K562 (cell line): Measurements from ENCODE around the gene PTP4A1. TPM values are rescaled to one million over a fixed set of nuclear protein-coding genes. Genes with fewer than 3 reads are reported as not detected.
A peak's percentile ranks its signal among the peaks of the same experiment; 100 is the strongest.

Source experiments
- ADNP ChIP-seq: fragments of 200-800 bp; sonication (Bioruptor generic); IDR thresholded peaks from 2 replicates; pipeline ENCODE4 v1.6.1; 2016; ENCODE audit warnings: missing genetic modification characterization, missing compliant biosample characterization
- ARID2 ChIP-seq: fragments of 450-650 bp; IDR thresholded peaks from 2 replicates; pipeline ENCODE4 v1.6.1; 2017; ENCODE audit warnings: antibody characterized with exemption, mild to moderate bottlenecking
- BHLHE40 ChIP-seq: IDR thresholded peaks from 2 replicates; pipeline ENCODE4 v1.6.1; 2011; ENCODE audit warnings: low read length, improper control_type of control experiment
- HDAC6 ChIP-seq: IDR thresholded peaks from 2 replicates; pipeline ENCODE4 v1.6.1; 2012; ENCODE audit warnings: low read depth, mild to moderate bottlenecking, control low read depth, inconsistent platforms, low read length, moderate library complexity
- IRF1 ChIP-seq: sonication (generic); formaldehyde crosslinking; IDR thresholded peaks from 2 replicates; pipeline ENCODE4 v1.8.0; 2022; ENCODE audit warnings: missing genetic modification reagents, mild to moderate bottlenecking, borderline replicate concordance
- JUN ChIP-seq, 2 experiments: sonication (generic) in 1 of 2; formaldehyde crosslinking in 1 of 2; IDR thresholded peaks; 2 replicates each; pipeline versions ENCODE4 v1.6.1 to v1.8.0; 2012 to 2022; ENCODE audit warnings: borderline replicate concordance in 2 of 2, mild to moderate bottlenecking in 2 of 2, improper control_type of control experiment in 1 of 2, low read depth in 1 of 2, low read length in 1 of 2, missing genetic modification reagents in 1 of 2
- KLF1 ChIP-seq: fragments of 450-650 bp; IDR thresholded peaks from 2 replicates; pipeline ENCODE4 v1.6.1; 2016; ENCODE audit warnings: missing genetic modification characterization, missing compliant biosample characterization
- NRF1 ChIP-seq, 2 experiments: fragments of 450-650 bp; IDR thresholded peaks in 1 of 2; conservative IDR thresholded peaks in 1 of 2; 2 replicates each; pipeline ENCODE4 v1.6.1; 2014; ENCODE audit warnings: mild to moderate bottlenecking in 2 of 2
- PHB ChIP-seq: fragments of 250-450 bp; sonication (Bioruptor Pico); IDR thresholded peaks from 2 replicates; pipeline ENCODE4 v1.5.0; 2021
- PML ChIP-seq: IDR thresholded peaks from 2 replicates; pipeline ENCODE4 v1.6.1; 2012; ENCODE audit warnings: low read length, inconsistent platforms
- SMARCA4 ChIP-seq: fragments of 450-650 bp; IDR thresholded peaks from 2 replicates; pipeline ENCODE4 v1.6.1; 2016
- ZBTB40 ChIP-seq, 2 experiments: fragments of 450-650 bp in 1 of 2; sonication (generic) in 1 of 2; formaldehyde crosslinking in 1 of 2; IDR thresholded peaks; 2 replicates each; pipeline versions ENCODE4 v1.7.1 to v1.9.0; 2016 to 2022; ENCODE audit warnings: inconsistent platforms in 1 of 2, mild to moderate bottlenecking in 1 of 2, missing genetic modification reagents in 1 of 2
- ZBTB8A ChIP-seq: fragments of 450-650 bp; IDR thresholded peaks from 2 replicates; pipeline ENCODE4 v1.6.1; 2018; ENCODE audit warnings: mild to moderate bottlenecking, moderate library complexity; ENCODE audit not compliant: partially characterized antibody
- ZNF23 ChIP-seq: fragments of 250-450 bp; sonication (Bioruptor Pico); IDR thresholded peaks from 2 replicates; pipeline ENCODE4 v1.4.0; 2020; ENCODE audit warnings: mild to moderate bottlenecking
- polyA plus RNA-seq, 8 experiments: library from polyadenylated mRNA; depleted of rRNA in 4 of 8; stranded (reverse) in 5 of 8; unstranded in 3 of 8; fragments of >200 nt; fragmentation: Nextera tagmentation in 2 of 8; fragmentation: Illumina TruSeq in 1 of 8; extraction: Ambion mirVana in 2 of 8; extraction: Trizol in 1 of 8; gene quantifications; 2 replicates each; pipeline versions ENCODE4 v1.2.1 to v1.2.3, GENCODE V29; 2011 to 2014; ENCODE audit warnings: inconsistent platforms in 1 of 8, missing spikeins in 1 of 8
- total RNA-seq, 7 experiments: library from RNA; depleted of rRNA in 6 of 7; stranded (reverse); fragments of >200 nt in 6 of 7; fragmentation: Illumina TruSeq in 2 of 7; extraction: Trizol in 2 of 7; gene quantifications; 2 replicates each; pipeline versions ENCODE4 v1.2.1 to v1.2.3, GENCODE V29; 2011 to 2021; ENCODE audit warnings: low replicate concordance in 1 of 7
- TF ChIP-seq, protein P1 (sequence below): fragments of 250-450 bp; sonication (Bioruptor Pico); IDR thresholded peaks from 2 replicates; pipeline ENCODE4 v1.8.0; 2021; ENCODE audit warnings: moderate library complexity, mild to moderate bottlenecking, inconsistent platforms

The PTP4A1 gene
- total and polyA plus RNA-seq, 9 of the 15 experiments (the other 6 are each of a cell fraction or from before 2014, with no cell fraction given): 3.7 to 67.5 (median 13.1) TPM

DNA sequence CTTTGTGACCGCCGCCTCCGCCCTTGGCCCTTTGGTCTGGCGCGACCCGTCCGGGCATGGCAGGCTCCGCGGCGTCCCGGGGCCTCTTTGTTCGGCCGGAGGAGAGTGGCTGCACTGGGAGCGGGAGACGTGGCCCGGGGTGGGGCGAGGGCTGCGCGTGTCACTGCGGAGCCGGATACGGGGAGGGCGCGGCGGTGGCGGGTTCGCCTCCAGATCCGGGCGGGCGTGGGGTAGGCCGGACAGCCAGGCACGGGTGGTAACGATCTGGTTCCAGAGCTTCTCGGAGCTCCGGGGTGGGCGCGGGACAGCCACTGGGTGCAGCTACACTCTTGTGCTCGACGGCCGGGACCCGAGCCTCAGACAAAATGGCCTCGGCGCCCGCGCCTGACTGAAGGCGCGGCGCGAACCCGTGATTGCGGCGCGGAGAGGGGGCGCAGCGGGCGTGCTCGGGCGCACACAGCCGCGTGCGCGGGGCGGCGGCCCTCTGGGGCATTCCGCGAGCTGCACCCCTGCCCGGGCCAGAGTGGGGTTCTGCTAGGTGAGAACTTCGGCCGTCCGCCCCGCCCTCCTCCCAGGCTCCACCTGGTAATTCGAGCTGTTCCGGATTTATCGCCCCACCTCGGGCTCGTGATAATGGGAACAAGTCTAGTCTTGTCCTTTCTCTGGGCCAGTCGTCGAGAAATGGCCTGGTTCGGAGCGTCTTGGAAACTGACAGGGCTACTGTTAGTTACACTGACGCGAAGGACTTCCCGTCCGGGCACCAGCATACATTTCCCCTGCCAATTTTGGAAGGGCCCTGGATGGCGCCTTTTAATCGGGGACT lies 1.0 kb downstream of the PTP4A1 start (continued):
- TF ChIP-seq ADNP (tag) (no peak), ARID2 (no peak), KLF1 (tag) (no peak), IRF1 (CRISPR knock-in tag) (no peak; the same call in 1 of the 2 replicates), JUN (IDR thresholded peaks at IDR 0.05; ENCODE audit: borderline replicate concordance, low read depth, low read length) (no peak), JUN (CRISPR knock-in tag; IDR thresholded peaks at IDR 0.05; ENCODE audit: borderline replicate concordance) (no peak; the same call in 1 of the 2 replicates), SMARCA4 (0 out of 2 replicates have a peak, but pooled peaks have one; percentile 17), ZNF23 (CRISPR knock-in tag) (no peak), HDAC6 (no peak), BHLHE40 (peak; percentile 38), NRF1 (conservative IDR thresholded peaks at IDR 0.05 in 1 of 2, IDR thresholded peaks at IDR 0.05 in 1 of 2) (peak; percentile 76 to 79), ZBTB40 (IDR thresholded peaks at IDR 0.05) (no peak), ZBTB40 (CRISPR knock-in tag; IDR thresholded peaks at IDR 0.05) (no peak), ZBTB8A (no peak), PHB (CRISPR knock-in tag) (no peak), PML (no peak; the same call in 1 of the 2 replicates)
- TF ChIP-seq, protein P1, sequence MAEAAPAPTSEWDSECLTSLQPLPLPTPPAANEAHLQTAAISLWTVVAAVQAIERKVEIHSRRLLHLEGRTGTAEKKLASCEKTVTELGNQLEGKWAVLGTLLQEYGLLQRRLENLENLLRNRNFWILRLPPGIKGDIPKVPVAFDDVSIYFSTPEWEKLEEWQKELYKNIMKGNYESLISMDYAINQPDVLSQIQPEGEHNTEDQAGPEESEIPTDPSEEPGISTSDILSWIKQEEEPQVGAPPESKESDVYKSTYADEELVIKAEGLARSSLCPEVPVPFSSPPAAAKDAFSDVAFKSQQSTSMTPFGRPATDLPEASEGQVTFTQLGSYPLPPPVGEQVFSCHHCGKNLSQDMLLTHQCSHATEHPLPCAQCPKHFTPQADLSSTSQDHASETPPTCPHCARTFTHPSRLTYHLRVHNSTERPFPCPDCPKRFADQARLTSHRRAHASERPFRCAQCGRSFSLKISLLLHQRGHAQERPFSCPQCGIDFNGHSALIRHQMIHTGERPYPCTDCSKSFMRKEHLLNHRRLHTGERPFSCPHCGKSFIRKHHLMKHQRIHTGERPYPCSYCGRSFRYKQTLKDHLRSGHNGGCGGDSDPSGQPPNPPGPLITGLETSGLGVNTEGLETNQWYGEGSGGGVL (CRISPR knock-in tag): no peak
